MM.1S (cell line): Measurements from ENCODE around the gene WDR82.

Experiments used
- DNase-seq: peaks from one replicate; pipeline ENCODE4 v3.0.0-alpha.2; 2015
- H2AFZ ChIP-seq: fragments of 300-600 bp; sonication (generic); 2 replicates; pipeline ENCODE4 v1.6.0; 2016; ENCODE audit warnings: antibody characterized with exemption, low read length
- H3F3A ChIP-seq: fragments of 300-600 bp; sonication (generic); 2 replicates; pipeline ENCODE4 v1.6.1; 2016; ENCODE audit warnings: mild to moderate bottlenecking, antibody characterized with exemption, low read length, moderate library complexity, mixed read lengths; ENCODE audit not compliant: insufficient read depth
- H3K27ac ChIP-seq: fragments of 300-600 bp; sonication (generic); 2 replicates; pipeline ENCODE4 v1.5.1; 2016; ENCODE audit warnings: mild to moderate bottlenecking, low read length
- H3K27me3 ChIP-seq: fragments of 300-600 bp; sonication (generic); replicated peaks from 2 replicates; pipeline ENCODE4 v1.6.0; 2016; ENCODE audit warnings: low read length; ENCODE audit not compliant: insufficient read depth
- H3K36me3 ChIP-seq: fragments of 300-600 bp; sonication (generic); replicated peaks from 2 replicates; pipeline ENCODE4 v1.6.1; 2016; ENCODE audit warnings: mild to moderate bottlenecking, low read length, mixed read lengths; ENCODE audit not compliant: insufficient read depth
- H3K4me1 ChIP-seq: fragments of 300-600 bp; sonication (generic); 2 replicates; pipeline ENCODE4 v1.6.1; 2016; ENCODE audit warnings: low read length, mixed read lengths
- H3K4me2 ChIP-seq: fragments of 300-600 bp; sonication (generic); 2 replicates; pipeline ENCODE4 v1.6.0; 2016; ENCODE audit warnings: low read depth, low read length
- H3K4me3 ChIP-seq: fragments of 300-600 bp; sonication (generic); 2 replicates; pipeline ENCODE4 v1.5.1; 2016; ENCODE audit warnings: low read length, mixed read lengths
- H3K79me2 ChIP-seq: fragments of 300-600 bp; sonication (generic); 2 replicates; pipeline ENCODE4 v1.6.1; 2016; ENCODE audit warnings: mixed run types, low read length, mixed read lengths
- H3K9ac ChIP-seq: fragments of 300-600 bp; sonication (generic); 2 replicates; pipeline ENCODE4 v1.6.1; 2016; ENCODE audit warnings: low read length, mixed read lengths
- H3K9me2 ChIP-seq: fragments of 300-600 bp; sonication (generic); replicated peaks from 2 replicates; pipeline ENCODE4 v1.6.1; 2016; ENCODE audit warnings: mild to moderate bottlenecking, low read length, mixed read lengths; ENCODE audit not compliant: insufficient read depth
- H3K9me3 ChIP-seq: fragments of 300-600 bp; sonication (generic); replicated peaks from 2 replicates; pipeline ENCODE4 v1.6.1; 2016; ENCODE audit warnings: mild to moderate bottlenecking, low read length, mixed read lengths; ENCODE audit not compliant: insufficient read depth
- H4K20me1 ChIP-seq: fragments of 300-600 bp; sonication (generic); 2 replicates; pipeline ENCODE4 v1.6.1; 2016; ENCODE audit warnings: mild to moderate bottlenecking, low read length, moderate library complexity, mixed read lengths; ENCODE audit not compliant: insufficient read depth
- EZH2 ChIP-seq: fragments of 300-600 bp; sonication (generic); optimal IDR thresholded peaks from 2 replicates; pipeline ENCODE3; 2017; ENCODE audit warnings: low read depth, mild to moderate bottlenecking, antibody characterized with exemption, low read length, mixed read lengths
- EZH2phosphoT487 ChIP-seq: fragments of 300-600 bp; sonication (generic); IDR thresholded peaks from 2 replicates; pipeline ENCODE4 v1.6.1; 2018; ENCODE audit warnings: antibody characterized with exemption, low read length
- TF ChIP-seq, protein P1 (sequence below): fragments of 300-600 bp; sonication (generic); IDR thresholded peaks from 2 replicates; pipeline ENCODE4 v1.5.1; 2016; ENCODE audit warnings: antibody characterized with exemption, low read length, mixed read lengths

Gene WDR82

GRCh38 chr3:52248816-52249547 lies 29.5 kb downstream of the WDR82 start:
- H3K4me1 ChIP-seq: peaks cover 21% of the 10 kb centered on the region
- no peaks in the 10 kb centered on the region for H3K36me3 ChIP-seq
- peaks cover 22% of the 10 kb centered on the region for H3F3A ChIP-seq
- no peaks in the 10 kb centered on the region for H3K9me2 ChIP-seq
- H3K27me3 ChIP-seq: no peaks in the 10 kb centered on the region
- no peak overlapping the region for H3K27ac ChIP-seq
- no peak overlapping the region for H2AFZ ChIP-seq
- H3K79me2 ChIP-seq: peaks cover 6% of the 10 kb centered on the region; the same call in 1 of the 2 replicates
- H3K4me2 ChIP-seq: no peak overlapping the region
- no peaks in the 10 kb centered on the region for H4K20me1 ChIP-seq
- no peaks in the 10 kb centered on the region for H3K9me3 ChIP-seq
- DNase-seq: no peak
- no peak overlapping the region for H3K4me3 ChIP-seq
- TF ChIP-seq, protein P1, sequence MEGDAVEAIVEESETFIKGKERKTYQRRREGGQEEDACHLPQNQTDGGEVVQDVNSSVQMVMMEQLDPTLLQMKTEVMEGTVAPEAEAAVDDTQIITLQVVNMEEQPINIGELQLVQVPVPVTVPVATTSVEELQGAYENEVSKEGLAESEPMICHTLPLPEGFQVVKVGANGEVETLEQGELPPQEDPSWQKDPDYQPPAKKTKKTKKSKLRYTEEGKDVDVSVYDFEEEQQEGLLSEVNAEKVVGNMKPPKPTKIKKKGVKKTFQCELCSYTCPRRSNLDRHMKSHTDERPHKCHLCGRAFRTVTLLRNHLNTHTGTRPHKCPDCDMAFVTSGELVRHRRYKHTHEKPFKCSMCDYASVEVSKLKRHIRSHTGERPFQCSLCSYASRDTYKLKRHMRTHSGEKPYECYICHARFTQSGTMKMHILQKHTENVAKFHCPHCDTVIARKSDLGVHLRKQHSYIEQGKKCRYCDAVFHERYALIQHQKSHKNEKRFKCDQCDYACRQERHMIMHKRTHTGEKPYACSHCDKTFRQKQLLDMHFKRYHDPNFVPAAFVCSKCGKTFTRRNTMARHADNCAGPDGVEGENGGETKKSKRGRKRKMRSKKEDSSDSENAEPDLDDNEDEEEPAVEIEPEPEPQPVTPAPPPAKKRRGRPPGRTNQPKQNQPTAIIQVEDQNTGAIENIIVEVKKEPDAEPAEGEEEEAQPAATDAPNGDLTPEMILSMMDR: no peak
- TF ChIP-seq EZH2phosphoT487: no peak
- H3K9ac ChIP-seq: no peak overlapping the region

- no peak overlapping the region for H2AFZ ChIP-seq
- H3K4me3 ChIP-seq: no peak overlapping the region
- H4K20me1 ChIP-seq: no peaks in the 10 kb centered on the region
- H3K9me2 ChIP-seq: no peaks in the 10 kb centered on the region
- DNase-seq: no peak
- H3K4me2 ChIP-seq: no peak overlapping the region
- peaks cover 15% of the 10 kb centered on the region for H3F3A ChIP-seq
- no peaks in the 10 kb centered on the region for H3K9me3 ChIP-seq
- TF ChIP-seq, protein P1: no peak
- no peak for TF ChIP-seq EZH2phosphoT487
- no peak for TF ChIP-seq EZH2
- H3K27ac ChIP-seq: no peak overlapping the region
- no peaks in the 10 kb centered on the region for H3K27me3 ChIP-seq
- H3K79me2 ChIP-seq: peaks cover 6% of the 10 kb centered on the region; the same call in 1 of the 2 replicates
- no peak overlapping the region for H3K9ac ChIP-seq
- no peaks in the 10 kb centered on the region for H3K36me3 ChIP-seq
- peaks cover 14% of the 10 kb centered on the region for H3K4me1 ChIP-seq
Observed at GRCh38 chr3:52248165-52248541, 30.3 kb downstream of the WDR82 start.

DNA sequence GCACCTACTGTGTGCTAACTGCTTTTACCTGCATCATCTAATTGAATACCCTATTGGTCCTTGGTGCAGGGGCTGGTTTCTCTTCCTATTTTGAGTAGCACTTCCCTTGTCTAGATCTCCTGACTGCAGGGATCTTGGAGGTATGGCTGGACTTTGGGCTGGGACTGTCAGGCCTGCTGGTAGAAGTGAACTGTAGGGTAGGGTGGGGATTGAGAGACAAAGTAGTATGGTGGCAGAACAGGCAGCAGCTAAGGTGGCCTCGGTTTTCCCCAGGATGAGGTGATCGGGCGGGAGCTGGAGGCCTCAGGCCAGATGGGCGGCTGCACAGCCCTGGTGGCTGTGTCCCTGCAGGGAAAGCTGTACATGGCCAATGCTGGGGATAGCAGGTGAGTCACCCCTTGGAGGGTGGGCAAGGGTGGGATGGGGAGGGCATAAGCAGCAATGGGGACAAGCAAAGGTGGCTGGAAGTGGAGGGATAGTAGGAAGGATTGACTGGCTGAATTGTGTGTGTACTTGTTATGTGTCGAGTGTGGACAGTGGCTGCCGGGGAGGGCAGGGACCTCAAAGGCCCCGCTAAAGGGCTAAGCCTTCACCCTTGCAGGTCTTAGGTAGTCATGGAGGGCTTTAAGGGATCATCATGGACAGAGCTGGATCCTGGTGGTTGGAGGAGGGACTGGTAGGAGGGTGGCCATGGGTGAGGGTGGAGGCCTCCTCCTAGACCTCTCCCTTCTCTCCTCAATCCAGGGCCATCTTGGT lies 30.9 kb downstream of the WDR82 start:
- no peaks in the 10 kb centered on the region for H4K20me1 ChIP-seq
- peaks cover 8% of the 10 kb centered on the region; the same call in 1 of the 2 replicates for H3K4me1 ChIP-seq
- H3K4me3 ChIP-seq: no peak overlapping the region
- peaks cover 15% of the 10 kb centered on the region for H3F3A ChIP-seq
- TF ChIP-seq EZH2phosphoT487 (no peak), EZH2 (no peak)
- TF ChIP-seq, protein P1: no peak
- no peak overlapping the region for H3K4me2 ChIP-seq
- H3K9me3 ChIP-seq: no peaks in the 10 kb centered on the region
- H3K27me3 ChIP-seq: no peaks in the 10 kb centered on the region
- H3K79me2 ChIP-seq: peaks cover 5% of the 10 kb centered on the region; the same call in 1 of the 2 replicates
- no peak overlapping the region for H3K27ac ChIP-seq
- DNase-seq: no peak
- H2AFZ ChIP-seq: no peak overlapping the region
- no peaks in the 10 kb centered on the region for H3K36me3 ChIP-seq
- no peak overlapping the region for H3K9ac ChIP-seq
- H3K9me2 ChIP-seq: no peaks in the 10 kb centered on the region
